NCI-H146 treated with DMSO at 0.1 percent for 48 hours (cell line): Measurements from ENCODE around the gene DAD1.
"Not testable (repeated sequence)": the region's sequence is repeated elsewhere in the genome, so short reads cannot be mapped to it uniquely, and the experiment has no call there.

ENCODE experiments used
- DNase-seq: peaks from one replicate; lab custom pipeline; 2025; ENCODE audit not compliant: unreplicated experiment; lab: John Stamatoyannopoulos, UW

Gene DAD1

DNA sequence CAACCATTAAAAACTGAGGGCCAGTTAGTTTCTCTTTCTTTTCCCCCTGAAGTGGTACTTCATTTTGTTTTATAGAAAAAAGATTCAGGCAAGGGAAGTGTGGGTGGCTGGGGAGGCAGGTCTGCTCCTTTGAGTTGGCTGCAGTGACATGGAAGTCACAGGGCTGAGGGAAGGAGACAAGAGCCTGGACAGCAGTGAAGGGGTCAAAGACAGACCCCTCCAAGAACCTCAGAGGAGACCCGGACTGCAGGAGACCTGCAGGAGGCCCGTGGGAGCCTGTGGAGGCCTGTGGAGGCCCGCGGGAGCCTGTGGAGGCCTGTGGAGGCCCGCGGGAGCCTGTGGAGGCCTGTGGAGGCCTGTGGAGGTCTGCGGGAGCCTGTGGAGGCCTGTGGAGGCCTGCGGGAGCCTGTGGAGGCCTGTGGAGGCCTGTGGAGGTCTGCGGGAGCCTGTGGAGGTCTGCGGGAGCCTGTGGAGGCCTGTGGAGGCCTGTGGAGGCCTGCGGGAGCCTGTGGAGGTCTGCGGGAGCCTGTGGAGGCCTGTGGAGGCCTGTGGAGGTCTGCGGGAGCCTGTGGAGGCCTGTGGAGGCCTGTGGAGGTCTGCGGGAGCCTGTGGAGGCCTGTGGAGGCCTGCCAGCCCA, 35.0 kb downstream of the DAD1 start:
- not testable (repeated sequence) for DNase-seq

DNA sequence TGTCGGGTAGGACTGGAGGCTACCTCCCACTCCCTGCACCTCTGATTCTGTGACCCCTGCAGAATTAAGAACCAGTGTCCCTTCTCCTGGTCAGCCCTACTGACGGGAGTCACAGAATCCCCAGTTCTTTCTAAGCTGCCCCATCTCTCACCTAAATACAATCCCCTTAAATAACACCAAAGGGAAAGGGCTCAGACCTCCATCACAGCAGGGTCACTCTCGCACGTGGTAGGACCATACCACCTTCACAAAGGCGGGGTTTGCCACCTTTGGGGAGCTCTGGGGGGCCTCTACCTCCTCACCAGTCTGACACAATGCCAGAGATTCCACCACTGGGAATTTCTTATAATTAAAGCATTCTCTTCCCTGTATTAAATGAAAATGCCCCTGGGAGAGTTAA, 35.6 kb downstream of the DAD1 start:
- DNase-seq: no peak

DNA sequence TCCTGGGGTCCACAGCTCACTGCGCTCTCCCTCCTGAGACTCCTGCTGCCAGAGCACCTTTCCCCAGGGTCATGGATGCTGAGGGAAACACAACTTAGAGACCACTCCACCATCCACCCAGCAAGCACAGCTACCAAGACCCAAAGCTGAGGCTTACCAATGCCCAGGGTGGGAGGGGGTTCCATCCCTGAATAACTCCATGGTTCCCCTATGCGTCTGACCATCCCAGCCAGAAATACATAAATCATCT, 36.3 kb downstream of the DAD1 start:
- DNase-seq: no peak

DNA sequence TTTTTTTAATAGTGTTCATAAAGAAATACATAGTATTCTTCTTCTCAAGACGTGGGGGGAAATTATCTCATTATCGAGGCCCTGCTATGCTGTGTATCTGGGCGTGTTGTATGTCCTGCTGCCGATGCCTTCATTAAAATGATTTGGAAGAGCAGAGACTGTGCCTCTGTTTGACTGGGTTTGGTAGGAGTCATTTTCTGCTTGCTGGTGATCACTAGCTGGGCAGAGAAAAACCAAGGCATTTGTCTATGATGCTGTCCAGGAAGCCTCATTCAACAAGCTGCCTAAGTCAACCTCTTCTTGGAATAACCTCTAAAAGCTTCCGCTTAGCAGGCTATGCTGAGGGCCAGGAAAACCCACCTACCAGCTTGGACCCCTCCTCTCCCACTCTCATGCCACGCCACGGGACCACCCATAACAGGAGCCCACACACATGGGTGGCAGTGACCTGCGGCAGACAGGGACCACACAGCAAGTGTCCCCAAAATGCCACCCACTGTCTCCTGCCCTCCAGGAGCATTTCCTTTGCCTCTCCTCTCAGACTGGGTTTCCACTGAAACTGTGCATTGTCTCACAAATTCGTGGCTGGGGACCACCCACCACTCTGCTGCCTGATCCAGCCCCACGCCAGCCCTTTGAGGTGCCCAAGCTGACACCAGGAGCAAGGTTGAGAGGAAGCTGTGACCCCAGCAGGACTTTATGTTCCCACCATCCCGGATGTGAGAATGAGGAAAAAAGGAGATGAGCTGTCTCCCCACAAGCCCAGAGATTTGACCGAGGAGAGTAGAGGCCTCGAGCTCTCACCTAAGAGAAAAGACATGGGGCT, 36.8 kb downstream of the DAD1 start:
- no peak for DNase-seq

DNA sequence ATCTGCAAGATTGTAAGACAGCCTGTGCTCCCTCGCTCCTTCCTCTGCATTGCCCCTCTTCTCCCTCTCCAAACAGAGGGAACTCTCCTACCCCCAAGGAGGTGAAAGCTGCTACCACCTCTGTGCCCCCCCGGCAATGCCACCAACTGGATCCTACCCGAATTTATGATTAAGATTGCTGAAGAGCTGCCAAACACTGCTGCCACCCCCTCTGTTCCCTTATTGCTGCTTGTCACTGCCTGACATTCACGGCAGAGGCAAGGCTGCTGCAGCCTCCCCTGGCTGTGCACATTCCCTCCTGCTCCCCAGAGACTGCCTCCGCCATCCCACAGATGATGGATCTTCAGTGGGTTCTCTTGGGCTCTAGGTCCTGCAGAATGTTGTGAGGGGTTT, 37.4 kb downstream of the DAD1 start:
- DNase-seq: no peak

DNA sequence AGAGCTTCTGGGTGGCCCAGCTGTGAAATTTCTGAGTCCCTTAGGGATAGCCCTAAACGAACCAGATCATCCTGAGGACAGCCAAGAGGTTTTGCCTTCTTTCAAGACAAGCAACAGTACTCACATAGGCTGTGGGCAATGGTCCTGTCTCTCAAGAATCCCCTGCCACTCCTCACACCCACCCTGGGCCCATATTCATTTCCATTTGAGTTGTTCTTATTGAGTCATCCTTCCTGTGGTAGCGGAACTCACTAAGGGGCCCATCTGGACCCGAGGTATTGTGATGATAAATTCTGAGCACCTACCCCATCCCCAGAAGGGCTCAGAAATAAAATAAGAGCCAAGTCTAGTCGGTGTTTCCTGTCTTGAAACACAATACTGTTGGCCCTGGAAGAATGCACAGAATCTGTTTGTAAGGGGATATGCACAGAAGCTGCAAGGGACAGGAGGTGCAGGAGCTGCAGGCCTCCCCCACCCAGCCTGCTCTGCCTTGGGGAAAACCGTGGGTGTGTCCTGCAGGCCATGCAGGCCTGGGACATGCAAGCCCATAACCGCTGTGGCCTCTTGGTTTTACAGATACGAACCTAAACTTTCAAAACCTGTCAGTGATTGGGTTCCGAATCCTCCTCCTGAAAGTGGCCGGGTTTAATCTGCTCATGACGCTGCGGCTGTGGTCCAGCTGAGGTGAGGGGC, 38.9 kb downstream of the DAD1 start:
- DNase-seq: no peak

DNA sequence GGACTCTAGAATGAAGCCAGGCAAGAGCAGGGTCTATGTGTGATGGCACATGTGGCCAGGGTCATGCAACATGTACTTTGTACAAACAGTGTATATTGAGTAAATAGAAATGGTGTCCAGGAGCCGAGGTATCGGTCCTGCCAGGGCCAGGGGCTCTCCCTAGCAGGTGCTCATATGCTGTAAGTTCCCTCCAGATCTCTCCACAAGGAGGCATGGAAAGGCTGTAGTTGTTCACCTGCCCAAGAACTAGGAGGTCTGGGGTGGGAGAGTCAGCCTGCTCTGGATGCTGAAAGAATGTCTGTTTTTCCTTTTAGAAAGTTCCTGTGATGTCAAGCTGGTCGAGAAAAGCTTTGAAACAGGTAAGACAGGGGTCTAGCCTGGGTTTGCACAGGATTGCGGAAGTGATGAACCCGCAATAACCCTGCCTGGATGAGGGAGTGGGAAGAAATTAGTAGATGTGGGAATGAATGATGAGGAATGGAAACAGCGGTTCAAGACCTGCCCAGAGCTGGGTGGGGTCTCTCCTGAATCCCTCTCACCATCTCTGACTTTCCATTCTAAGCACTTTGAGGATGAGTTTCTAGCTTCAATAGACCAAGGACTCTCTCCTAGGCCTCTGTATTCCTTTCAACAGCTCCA, 39.6 kb downstream of the DAD1 start:
- DNase-seq: no peak

DNA sequence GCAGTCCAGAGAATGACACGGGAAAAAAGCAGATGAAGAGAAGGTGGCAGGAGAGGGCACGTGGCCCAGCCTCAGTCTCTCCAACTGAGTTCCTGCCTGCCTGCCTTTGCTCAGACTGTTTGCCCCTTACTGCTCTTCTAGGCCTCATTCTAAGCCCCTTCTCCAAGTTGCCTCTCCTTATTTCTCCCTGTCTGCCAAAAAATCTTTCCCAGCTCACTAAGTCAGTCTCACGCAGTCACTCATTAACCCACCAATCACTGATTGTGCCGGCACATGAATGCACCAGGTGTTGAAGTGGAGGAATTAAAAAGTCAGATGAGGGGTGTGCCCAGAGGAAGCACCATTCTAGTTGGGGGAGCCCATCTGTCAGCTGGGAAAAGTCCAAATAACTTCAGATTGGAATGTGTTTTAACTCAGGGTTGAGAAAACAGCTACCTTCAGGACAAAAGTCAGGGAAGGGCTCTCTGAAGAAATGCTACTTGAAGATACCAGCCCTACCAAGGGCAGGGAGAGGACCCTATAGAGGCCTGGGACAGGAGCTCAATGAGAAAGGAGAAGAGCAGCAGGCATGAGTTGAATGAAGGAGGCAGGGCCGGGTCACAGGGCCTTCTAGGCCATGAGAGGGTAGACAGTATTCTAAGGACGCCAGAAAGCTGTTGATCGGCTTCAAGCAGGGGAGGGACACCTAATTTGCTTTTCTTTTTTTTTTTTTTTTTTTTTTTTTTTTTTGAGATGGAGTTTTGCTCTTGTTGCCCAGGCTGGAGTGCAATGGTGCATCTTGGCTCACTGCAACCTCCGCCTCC, 40.9 kb downstream of the DAD1 start:
- no peak for DNase-seq

DNA sequence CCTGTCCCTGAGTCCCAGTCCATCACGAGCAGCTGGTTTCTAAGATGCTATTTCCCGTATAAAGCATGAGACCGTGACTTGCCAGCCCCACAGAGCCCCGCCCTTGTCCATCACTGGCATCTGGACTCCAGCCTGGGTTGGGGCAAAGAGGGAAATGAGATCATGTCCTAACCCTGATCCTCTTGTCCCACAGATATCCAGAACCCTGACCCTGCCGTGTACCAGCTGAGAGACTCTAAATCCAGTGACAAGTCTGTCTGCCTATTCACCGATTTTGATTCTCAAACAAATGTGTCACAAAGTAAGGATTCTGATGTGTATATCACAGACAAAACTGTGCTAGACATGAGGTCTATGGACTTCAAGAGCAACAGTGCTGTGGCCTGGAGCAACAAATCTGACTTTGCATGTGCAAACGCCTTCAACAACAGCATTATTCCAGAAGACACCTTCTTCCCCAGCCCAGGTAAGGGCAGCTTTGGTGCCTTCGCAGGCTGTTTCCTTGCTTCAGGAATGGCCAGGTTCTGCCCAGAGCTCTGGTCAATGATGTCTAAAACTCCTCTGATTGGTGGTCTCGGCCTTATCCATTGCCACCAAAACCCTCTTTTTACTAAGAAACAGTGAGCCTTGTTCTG, 41.6 kb downstream of the DAD1 start:
- no peak for DNase-seq

DNA sequence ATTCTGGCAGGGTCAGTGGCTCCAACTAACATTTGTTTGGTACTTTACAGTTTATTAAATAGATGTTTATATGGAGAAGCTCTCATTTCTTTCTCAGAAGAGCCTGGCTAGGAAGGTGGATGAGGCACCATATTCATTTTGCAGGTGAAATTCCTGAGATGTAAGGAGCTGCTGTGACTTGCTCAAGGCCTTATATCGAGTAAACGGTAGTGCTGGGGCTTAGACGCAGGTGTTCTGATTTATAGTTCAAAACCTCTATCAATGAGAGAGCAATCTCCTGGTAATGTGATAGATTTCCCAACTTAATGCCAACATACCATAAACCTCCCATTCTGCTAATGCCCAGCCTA, 42.3 kb downstream of the DAD1 start:
- no peak for DNase-seq

DNA sequence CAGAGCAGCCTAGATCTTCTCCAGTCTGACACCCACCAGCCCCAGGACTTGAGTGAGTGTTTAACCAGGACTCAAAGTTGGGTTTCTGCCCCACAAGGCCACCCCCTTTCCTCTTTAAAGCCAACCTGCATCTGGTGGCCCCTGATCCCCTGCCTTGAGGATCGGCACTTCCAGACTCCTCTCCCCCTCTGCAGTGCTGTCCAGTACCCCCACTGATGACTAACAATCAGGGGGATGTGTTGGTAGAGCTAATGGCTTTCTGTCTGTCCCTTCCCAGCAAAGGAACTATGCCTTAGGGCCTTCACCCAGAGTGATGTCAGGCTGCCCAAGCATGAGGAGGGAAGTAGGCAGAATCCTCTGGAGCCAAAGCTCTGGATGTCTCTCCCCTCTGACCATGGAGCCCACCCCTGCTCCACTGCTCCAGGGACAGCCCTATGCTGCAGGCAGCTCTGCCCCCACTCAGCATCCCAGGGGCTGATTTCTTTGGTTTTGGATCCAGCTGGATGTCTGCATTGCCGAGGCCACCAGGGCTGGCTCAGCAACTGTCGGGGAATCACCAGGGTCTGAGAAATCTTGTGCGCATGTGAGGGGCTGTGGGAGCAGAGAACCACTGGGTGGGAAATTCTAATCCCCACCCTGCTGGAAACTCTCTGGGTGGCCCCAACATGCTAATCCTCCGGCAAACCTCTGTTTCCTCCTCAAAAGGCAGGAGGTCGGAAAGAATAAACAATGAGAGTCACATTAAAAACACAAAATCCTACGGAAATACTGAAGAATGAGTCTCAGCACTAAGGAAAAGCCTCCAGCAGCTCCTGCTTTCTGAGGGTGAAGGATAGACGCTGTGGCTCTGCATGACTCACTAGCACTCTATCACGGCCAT, 42.9 kb downstream of the DAD1 start:
- DNase-seq: no peak

DNA sequence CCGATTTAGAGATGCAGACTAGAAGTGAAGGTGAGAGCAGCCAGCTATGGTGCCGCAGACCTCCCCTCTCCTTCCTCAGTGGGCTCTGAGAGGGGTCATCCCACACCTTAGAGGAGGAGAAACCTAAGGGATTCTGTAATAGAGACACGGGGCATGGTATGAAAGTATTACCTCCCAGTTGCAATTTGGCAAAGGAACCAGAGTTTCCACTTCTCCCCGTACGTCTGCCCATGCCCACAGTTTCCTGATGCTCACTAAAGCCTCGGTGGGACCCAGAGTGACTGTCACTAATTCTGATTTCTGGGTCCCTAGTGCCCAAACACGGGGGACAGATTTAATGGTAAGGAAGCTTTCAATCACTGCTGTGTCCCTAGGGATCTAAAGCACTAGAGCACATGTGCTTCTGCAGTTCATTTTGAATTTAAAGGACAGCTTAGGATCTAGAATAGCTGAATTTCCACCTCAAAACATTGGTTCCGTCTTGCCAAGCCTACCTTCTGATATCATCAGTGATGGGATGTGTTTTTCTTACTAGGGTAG, 44.1 kb downstream of the DAD1 start:
- DNase-seq: no peak

DNA sequence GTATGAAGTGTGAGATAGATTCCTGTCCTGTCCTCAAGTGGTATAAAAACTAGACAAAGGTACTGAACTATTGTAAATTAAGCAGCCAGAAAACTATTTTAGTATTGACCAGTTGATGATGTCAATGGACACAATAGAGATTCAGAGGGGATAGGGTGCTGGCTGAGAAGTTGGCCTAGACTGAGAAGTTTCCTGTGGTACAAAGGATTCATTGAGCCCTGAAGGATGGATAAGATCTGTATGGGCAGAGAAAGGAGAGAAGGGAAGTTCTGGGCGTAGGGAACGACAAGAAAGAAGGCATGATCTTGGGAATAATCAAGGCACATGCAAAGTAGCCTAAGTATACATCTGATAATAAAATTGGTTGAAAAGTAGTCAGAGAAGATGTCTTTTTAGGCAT, 44.6 kb downstream of the DAD1 start:
- no peak for DNase-seq

DNA sequence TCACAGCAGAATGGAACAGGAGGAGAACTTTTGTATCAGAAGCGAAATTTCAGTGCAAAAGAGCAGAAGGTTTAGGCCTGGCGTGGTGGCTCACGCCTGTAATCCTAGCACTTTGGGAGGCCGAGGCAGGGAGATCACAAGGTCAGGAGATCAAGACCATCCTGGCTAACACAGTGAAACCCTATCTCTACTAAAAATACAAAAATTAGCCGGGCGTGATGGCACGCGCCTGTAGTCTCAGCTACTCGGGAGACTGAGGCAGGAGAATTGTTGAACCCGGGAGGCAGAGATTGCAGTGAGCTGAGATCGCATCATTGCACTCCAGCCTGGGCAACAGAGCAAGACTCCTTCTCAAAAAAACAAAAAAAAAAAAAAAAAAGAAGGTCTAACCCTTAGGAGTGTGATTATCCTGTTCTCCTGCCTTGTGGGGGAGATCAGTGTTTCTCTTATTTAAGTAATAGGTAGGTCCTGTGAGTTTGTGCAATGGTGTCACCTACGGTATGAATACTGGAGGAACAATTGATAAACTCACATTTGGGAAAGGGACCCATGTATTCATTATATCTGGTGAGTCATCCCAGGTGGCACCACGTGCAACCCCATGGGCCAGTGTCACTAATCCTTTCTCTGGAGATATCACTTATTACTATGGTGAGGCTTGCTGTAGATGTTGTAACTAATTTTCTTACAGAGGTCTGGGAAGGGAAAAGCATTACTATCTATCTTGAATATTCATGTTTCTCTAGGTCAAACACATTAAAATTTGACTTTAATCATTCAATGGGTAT, 45.3 kb downstream of the DAD1 start:
- DNase-seq: not testable (repeated sequence)

DNA sequence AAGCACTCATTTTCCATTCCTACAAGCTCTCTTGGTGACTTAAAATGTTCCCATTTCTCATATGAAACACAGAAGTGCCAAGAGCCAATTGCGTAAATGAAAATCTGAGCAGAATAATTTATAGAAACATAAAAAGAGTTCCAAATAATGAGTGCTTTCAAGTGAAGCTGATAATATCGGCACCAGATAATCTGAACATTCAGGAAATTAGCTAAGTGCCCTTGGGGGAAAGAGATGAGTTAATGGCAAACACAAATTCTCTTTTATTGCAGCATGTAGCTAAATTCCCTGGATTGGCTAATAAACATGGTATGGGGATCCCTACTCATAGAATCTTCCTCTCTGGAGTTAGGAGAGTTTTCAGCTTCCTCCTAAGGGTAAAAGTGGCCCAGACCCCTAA, 46.7 kb downstream of the DAD1 start:
- no peak for DNase-seq

DNA sequence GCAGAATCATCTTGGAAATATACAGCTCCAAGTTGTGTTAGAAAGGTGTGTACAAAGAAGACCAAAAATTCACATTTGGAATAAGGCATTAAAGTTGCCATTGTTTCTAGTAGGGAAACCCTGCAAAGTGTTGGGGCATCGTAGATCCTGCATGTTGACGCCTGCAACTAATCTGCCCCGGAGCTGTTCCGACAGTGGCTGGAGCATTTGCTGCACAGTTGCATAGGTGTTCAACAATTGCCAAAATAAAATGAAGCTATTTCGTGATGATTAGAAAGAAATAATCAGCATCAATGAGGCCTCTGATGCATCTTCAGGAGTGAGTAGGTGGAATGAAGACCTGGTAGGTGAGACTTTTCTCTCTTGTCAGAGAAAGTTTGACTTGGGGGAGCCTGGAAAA, 47.3 kb downstream of the DAD1 start:
- no peak for DNase-seq

DNA sequence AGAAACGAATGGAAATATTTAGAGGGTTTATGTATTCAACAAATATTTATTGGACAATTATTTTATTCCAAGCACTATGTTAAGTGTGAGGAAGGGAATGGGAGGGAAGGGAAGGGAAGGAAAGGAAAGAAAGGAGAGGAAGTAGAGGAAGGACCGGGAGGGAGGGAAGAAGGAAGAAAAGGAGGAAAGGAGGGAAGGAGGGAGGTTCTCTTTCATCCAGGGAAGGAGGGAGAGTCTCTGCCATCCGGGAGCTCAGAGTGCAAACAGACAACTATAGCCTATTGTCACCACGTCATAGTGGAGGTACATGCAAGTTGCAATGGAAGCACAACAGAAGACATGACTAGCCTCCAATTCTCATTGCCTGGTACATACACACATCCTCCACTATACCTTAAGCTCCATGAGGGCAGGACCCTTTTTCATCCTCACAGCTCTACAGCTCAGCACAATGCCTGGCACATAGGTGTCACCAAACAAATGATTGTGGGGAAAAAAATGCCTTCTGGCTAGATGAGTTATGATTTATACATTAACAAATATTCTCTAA, 48.1 kb downstream of the DAD1 start:
- DNase-seq: no peak

DNA sequence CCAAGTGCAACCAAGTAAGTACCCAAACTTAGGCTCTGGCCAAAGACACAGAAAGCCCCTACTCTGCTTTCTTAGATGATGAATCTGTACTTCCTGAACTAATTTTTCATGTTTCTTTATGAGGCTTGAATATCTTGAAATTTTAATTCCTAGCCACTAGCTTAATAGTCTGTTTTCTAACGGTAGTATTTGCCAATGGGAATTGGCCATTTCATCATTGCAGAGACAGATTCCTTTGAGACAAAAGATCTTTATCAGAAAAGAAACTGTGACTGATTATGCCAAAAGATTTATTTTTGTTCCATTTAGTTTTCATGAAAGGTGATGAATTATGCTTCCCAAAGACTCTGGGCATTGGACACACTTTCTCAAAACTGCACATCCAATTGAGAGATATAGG, 48.7 kb downstream of the DAD1 start:
- DNase-seq: no peak

DNA sequence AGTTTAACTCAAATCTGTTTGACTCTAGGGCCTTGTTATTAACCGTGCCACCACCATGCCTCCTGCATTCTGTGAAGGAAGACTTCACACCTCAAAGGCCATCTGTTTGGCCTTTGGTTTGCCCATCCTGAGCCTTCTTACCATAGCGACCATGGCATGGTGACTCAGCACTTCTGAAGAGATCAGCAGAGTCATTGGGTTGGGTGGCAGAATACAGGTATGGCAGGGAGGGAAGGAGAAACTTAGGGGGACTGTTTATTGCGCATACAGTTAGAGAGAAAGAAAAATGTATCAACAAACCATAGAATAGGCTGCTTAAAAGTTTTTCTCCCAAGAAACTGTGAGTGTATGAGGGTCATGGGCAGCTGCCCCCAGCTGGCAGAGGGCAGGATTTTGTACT, 49.2 kb downstream of the DAD1 start:
- DNase-seq: no peak
